SW480 (cell line): ENCODE measurements around the gene TAS2R16.
"Not testable (repeated sequence)": the region's sequence is repeated elsewhere in the genome, so short reads cannot be mapped to it uniquely, and the experiment has no call there.

Experiments used
- DNase-seq: peaks from one replicate; pipeline ENCODE4 v3.0.0-alpha.2; 2016; ENCODE audit warnings: low spot score

The TAS2R16 gene

DNA sequence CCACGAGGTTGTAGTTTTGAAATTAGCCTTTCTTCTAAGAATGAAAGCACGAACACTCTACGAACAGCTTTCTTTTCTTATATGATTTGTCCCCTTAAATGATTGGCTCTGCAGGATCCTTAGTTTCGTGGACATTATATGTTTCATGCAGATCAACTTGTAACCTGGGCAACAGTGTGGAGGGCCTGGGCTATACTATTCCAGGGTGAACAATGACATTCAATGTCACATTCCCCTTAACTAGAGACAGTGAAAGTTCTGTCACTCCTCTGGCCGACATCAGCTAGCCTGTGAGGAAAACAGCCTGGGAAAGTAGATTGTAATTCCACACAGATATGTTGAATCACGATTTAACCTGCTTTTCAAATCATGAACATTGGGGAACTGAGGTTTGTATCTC is 23.4 kb downstream of the TAS2R16 start:
- no peak for DNase-seq

DNA sequence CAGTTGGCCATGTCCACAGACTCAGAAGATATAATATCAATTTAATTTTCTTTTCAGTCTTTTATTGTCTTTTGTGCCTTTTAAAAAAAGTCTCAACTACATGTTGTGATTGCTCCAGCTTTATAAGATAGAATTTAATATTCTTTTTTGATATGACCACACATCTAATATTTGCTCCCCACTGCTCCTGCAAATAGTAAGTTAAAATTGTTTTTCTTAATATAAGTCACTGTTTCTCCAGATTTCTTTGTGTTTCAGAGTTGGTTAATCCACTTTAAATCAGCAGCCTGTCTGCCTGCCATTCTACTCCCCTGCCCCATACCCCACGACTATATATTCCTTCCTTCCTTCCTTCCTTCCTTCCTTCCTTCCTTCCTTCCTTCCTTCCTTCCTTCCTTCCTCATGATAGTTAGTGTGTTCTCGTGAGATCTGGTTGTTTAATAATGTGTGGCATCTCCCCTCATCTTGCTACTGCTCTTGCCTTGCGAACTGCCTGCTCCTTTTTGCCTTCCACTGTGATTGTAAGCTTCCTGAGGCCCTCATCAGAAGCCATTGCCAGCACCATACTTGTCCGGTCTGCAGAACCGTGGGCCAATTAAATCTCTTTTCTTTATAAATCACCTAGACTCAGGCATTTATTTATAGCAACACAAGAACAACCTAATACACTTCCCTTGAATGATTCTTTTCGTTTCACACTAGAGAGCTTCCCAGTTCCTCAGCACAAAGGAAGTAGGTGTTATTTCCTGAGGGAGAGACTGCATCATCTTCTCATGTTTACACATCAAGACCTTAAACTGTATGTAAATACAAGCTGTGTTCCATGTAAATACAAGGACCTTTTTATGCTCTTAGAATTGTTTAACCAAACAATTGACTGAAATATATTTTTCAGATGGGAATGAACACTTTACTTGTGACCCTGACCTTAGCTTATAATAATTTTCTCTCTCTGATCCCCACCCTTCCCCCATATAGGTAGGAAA is 24.5 kb downstream of the TAS2R16 start:
- no peak for DNase-seq

DNA sequence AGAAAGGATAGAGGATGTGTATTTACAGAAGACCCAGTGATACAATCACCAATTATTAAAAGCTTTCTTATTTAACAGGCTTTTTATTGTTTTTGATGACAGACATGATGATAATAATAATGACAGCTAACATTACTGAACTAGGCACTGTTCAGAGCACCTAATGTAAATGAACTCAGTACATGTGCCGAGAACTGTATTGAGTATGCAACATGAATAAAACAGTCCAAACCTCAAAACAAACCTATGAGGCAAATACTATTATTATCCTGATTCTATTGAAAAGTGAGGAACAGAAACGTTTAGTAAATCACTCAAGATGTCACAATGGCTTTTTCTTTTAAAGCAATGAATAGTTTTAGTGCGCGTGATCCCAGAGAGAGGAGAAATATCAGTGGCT is 27.1 kb downstream of the TAS2R16 start:
- no peak for DNase-seq

DNA sequence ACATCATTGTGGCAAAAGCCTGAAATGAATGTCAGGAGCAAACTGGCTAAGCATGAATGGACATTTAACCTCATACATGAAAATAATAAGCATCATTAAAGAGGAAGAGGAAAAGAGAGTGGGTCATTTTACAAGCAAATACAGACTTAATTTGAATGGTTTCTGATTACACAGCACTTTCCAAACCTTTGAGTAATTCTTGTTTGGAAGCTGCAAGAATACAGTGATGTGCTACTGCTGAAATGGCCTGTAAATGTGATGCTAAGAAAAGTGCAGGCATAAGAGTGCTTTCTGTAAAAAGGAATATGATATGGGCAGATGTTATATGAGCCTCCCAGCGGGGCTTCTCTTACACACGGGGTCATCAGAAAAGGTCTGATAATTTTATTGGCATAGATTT is 30.2 kb downstream of the TAS2R16 start:
- no peak for DNase-seq

DNA sequence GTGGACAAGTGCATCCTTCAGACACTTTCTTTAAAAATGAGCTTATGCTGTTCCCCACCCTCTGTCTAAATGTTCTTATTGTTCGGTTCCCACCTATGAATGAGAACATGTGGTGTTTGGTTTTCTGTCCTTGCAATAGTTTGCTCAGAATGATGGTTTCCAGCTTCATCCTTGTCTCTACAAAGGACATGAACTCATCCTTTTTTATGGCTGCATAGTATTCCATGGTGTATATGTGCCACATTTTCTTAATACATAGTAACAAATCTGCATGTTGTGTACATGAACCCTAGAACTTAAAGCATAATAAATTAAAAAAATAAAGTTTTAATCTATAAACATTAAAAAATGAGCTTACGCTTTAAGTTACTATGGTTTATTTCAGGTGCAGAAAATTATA is 41.8 kb downstream of the TAS2R16 start:
- DNase-seq: not testable (repeated sequence)

DNA sequence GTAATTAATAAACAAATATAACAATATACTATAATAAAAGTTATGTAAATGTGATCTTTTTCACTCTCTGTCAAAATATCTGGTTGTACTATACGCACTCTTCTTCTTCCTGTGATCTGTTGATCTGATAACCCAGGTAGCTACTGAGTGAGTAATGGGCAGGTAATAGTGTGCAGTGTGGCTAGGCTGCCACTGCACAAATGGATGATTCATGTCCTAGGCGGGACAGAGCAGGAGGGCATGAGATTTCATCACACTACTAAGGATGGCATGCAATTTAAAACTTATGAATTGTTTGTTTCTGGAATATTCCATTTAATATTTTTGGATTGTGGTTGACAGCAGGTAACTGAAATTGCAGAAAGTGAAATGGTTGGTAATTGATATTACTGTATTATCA is 44.5 kb downstream of the TAS2R16 start:
- DNase-seq: no peak

DNA sequence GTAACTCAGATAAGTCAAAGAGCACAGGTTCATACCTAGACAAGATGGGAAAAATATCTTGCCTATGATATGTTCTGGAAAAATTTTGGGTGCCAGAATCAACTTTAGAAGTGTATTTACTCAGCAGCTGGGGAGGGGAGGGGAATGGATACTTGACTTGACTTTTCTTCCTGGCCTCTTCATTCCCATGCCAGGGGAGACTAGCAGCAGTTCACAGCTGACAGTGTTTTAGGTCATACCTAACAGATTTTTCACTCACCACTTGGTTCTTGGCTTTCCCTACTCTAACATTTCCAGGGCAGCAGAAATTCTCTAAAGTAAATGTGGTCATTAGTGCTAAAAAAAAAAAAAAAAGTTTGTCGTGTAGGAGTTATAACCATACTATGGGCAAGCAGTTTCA is 46.3 kb downstream of the TAS2R16 start:
- no peak for DNase-seq
